ENCODE results near the gene ZNF143.
"Not testable (repeated sequence)": the region's sequence is repeated elsewhere in the genome, so short reads cannot be mapped to it uniquely, and the experiment has no call there.

Gene ZNF143

DNA sequence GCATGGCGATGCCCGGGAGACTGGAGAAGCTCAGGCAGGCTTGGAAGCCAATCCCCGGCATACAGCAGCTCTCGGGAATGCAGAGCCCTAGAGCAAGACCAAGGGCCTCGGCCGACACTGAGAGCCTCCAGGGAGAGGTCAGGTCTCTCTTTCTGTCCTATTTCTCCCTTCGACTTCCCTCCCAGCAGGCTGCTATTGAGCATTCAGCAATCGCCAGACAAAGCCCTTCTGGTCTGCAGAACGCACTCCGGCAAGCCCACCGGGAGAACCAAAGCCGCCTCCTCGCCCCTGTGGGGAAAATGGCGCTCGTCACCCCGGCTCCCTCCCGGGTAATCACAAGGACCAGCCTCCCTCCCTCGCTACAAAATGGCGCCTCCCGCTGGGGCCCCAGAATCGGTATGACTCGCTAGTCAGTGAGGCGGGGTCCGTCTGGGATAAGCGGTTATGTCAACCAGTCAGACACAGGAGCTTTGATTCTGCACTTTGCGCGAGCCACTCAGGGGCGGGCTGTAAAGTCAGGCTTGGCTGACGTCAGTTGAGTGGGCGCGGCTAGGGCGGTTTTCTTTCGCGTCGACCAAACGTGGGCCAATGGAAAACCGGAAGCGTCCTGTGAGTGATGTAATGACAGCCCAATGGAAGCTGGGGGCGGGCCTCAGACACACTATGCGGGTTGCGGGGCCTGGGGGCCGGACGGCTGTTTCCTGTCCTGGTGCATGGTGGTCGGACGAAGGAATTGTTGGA is at the start of gene ZNF143:
Gene ZNF143 (plus strand): TSS at position 691 of the 741 bp plus-strand sequence. CDS start 10,297 bp downstream, outside the sequence.
- peak; percentile 100 for DNase-seq

GRCh38 chr11:9428706-9429105 is 32.1 kb upstream of the ZNF143 start:
- DNase-seq = no peak

GRCh38 chr11:9438611-9439010 is 22.2 kb upstream of the ZNF143 start:
- no peak for DNase-seq

GRCh38 chr11:9446230-9446629 is 14.6 kb upstream of the ZNF143 start:
- DNase-seq = no peak

- no peak for DNase-seq
Measured at GRCh38 chr11:9448576-9449352, 12.0 kb upstream of the ZNF143 start.

- DNase-seq = not testable (repeated sequence)
Measured at GRCh38 chr11:9452023-9452422, 8.8 kb upstream of the ZNF143 start.

DNA sequence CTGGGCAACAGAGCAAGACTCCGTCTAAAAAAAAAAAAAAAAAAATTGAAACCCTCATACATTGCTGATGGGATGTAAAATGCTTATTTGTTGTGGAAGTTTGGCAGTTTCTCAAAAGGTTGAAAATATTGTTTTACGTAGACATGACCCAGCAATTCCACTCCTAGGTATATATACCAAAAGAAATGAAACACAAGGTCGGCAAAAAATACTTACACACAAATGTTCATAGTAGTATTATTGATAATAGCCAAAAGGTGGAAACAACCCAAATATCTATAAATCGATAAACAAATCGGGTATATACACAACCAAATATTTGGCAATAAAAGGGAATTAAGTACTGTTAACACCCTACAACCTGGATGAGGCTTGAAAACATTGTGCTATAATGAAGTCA is 5.1 kb upstream of the ZNF143 start:
- DNase-seq = no peak

- DNase-seq = peak; percentile 69
Measured at GRCh38 chr11:9459667-9460321, 1.0 kb upstream of the ZNF143 start.

DNA sequence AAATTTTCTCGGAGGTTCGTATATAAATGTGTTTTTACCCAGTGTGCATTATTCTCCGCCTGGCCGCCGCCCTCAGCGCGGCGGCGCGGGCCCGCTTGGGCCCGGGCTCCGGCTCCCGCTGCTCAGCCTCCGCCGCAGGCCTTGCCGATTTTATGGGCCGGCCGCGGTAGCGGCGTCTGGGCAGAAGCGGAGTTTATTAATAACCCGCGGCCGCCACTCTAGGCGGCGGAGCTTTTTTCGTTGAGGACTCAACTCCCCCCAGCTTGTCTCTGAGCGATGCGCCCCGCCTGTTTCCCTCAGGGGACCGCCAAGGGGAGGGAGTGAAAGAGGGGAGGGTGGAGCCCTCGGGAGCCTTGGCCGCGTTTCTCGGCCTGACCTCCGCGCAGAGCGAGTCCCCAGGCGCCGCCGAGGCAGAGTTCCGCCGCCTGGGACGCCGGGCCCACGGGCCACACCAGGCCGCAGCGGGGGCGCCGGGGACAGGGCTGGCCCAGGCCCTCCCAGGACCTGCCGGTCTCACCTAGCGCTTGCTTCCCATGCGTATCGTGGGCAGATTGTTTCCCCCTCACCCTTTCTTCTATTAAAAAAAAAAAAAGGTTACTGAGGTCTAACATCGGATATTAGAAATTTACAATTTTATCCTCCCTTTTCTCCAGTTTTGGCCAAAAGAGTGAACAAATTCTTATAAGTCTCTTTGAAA is 399 bp downstream of the ZNF143 start:
- peak; percentile 93 for DNase-seq

DNA sequence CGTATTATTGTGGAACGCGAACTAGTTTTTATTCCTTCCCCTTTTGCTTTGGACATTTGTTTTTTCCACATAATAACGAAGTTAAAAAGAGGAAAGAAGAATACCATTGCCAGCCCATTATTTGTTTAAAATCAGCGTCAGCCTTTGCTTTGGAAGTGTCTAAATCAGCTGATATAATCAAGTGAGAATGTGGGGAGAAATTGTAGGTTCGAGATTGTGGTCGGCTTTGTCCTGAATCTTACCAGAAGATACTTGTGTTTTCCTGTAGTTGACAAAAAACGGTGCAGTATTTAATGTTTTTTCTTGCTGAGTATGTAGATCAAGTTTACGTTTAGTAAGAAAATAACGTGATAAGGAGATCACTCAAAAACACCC is 935 bp downstream of the ZNF143 start:
- peak; percentile 63 for DNase-seq

- DNase-seq = no peak
Measured at GRCh38 chr11:9462172-9462799, 1.5 kb downstream of the ZNF143 start.

GRCh38 chr11:9462806-9463537 is 2.2 kb downstream of the ZNF143 start:
- DNase-seq = peak; percentile 26

DNA sequence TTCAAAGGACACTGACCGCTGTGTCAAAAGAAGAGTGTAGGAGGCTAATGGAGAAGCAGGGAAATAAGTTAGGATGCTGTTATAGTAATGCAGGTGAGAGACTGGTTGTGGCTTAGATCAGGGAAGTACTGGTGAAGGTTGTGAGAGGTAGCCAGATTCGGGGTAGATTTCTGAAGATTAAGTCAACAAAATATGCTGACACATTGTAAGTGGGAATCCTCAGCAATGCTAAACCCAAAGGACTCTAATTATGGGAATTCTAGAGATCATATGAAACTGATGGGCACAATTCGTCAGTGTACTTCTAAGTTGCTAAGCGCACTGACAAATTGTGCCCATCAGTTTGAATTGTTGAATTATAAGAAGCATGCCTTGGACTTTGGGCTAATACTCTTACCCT is 10.0 kb downstream of the ZNF143 start:
- DNase-seq = no peak

- DNase-seq = no peak
Measured at GRCh38 chr11:9473408-9473807, 12.6 kb downstream of the ZNF143 start.

DNA sequence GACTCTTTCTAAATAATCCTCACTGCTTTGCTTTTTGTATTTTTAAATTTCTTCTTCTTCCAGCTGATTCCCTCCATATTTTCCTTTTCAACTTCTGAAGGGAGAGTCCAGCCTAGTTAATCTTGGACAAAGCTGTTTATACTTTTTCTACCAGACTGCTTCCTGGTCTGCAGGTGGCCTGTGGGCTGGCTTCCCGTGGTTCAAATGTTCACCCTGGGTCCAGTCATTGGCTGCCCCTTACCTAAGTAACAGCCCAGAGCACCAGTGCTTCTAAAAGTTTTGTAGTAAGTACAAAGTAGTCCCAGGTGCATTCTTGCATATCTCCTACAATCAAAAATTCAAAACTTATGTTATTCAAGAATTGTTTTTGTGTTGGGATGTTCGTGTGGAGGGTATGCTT is 19.1 kb downstream of the ZNF143 start:
- DNase-seq = no peak

DNA sequence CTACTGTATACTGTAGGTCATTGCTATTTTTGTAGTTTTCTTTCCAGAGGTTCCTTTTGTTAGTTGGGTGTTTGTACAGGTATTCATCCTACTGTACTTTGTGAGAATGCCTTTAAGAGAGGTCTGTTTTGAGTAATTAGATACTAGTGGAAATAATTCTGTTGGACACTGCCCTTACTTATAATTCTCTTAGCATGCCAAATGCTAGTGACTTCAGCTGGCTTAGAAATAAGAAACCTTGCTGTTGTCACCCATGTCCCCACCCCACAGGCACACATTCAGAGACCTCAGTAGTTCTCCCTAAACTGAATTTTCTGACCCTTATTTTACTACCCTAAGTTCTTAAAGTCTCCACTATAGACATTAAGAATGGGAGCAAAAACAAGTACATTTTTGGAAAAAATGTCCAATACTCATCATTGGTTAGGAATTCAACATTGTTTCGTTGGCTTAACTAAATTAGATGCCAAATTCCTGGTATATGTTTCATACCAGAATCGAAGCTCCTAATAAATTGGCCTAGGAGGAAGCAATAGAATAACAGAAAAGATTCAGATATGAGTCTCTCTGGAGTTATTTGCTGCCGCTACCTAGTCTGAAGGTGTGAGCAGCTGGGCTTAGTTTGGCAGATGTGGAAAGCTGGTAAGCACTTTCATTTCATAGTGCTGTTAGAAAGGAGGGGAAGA is 28.4 kb downstream of the ZNF143 start:
- no peak for DNase-seq

DNA sequence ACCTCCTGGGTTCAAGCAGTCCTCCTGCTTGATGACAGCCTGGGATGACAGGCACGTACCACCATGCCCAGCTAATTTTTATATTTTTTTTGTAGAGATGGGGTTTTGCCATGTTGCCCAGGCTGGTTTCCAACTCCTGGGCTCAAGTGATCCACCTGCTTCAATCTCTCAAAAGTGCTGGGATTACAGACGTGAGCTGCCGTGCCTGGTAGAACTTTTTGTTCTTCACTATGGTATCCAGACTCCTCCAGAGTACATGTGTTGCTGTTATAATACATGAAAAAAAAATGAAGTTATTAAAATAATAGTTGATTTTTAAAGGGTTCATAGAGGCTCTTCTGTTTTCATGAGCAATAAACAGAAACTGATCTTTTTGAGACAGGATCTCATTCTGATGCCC is 29.6 kb downstream of the ZNF143 start:
- DNase-seq = no peak

DNA sequence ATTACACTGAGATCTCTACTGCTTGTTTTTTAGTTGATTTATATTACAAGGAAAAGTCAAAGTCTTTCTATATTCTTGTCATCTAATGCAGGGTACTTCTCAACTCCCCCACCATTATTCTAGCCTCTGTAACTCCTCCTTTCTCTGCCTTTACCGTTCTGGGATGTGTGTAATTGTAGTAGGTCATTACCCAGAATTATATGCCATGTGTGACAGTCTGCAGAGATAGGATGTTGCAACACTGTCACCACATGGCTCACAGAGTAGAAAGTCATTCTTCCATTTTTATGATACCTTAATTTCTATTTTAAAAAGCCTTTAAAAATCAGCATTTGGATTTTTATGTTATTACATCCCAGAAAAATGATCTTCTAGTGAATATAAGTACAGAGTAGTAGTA is 32.7 kb downstream of the ZNF143 start:
- peak; percentile 70 for DNase-seq

GRCh38 chr11:9494316-9494715 is 33.5 kb downstream of the ZNF143 start:
- DNase-seq = no peak

- no peak for DNase-seq
Measured at GRCh38 chr11:9495803-9496514, 35.1 kb downstream of the ZNF143 start.

Measured in OCI-M1 (cell line).